Type B pancreatic cell (in vitro differentiated cells): ENCODE results near the gene UGT1A4. TPM values are rescaled to one million over a fixed set of nuclear protein-coding genes. Genes with fewer than 3 reads are reported as not detected.

ENCODE experiments used
- DNase-seq: peaks from one replicate; pipeline ENCODE4 v3.0.0; 2021; ENCODE audit warnings: mixed read lengths; ENCODE audit not compliant: unreplicated experiment; ENCODE audit errors: extremely low spot score
- H3K27ac Mint-ChIP-seq: 2 replicates; pipeline ENCODE4 v1.8.0; 2021; ENCODE audit warnings: mild to moderate bottlenecking, mixed read lengths
- H3K27me3 Mint-ChIP-seq: 2 replicates; pipeline ENCODE4 v1.8.0; 2021; ENCODE audit warnings: mixed read lengths
- H3K36me3 Mint-ChIP-seq: 2 replicates; pipeline ENCODE4 v1.8.0; 2021; ENCODE audit warnings: mixed read lengths
- H3K4me1 Mint-ChIP-seq: one replicate; pipeline ENCODE4 v1.8.0; 2021; ENCODE audit warnings: mixed read lengths; ENCODE audit not compliant: unreplicated experiment
- H3K4me3 Mint-ChIP-seq: 2 replicates; pipeline ENCODE4 v1.8.0; 2021; ENCODE audit warnings: mild to moderate bottlenecking, mixed read lengths
- H3K9me3 Mint-ChIP-seq: 2 replicates; pipeline ENCODE4 v1.8.0; 2021; ENCODE audit warnings: mixed read lengths
- CTCF ChIP-seq: fragments of 200-600 bp; sonication (generic); conservative IDR thresholded peaks from 2 replicates; pipeline ENCODE4 v1.5.0; 2021; ENCODE audit warnings: antibody characterized with exemption, mild to moderate bottlenecking
- total RNA-seq: library from RNA; stranded (reverse); gene quantifications from 2 replicates; pipeline ENCODE4 v1.2.1, GENCODE V29; 2021; ENCODE audit warnings: low replicate concordance

Gene UGT1A4
- total RNA-seq, 1 donor from 2014 or later = not detected

DNA sequence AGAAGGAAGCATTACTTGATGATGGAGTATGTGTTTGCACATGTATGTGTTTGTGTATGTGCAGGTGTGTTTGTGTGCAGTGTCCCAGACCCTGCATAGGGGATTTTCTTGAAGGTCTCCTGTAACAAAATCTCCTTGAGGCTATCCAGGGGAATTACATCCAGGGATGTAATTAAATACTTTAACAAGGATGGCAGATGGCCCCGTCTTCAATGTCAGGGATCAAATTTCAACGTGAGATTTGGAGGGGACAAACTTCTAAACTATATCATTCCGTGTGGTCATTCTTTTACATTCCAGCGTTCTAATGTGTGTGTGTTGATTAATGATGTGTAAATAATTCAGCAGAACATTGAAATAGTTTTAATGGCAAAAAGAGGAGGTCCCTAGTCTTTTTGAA lies 43.5 kb upstream of the UGT1A4 start:
- Mint-ChIP-seq H3K4me3 (no peak overlapping the region), H3K27ac (no peak overlapping the region), H3K36me3 (no peaks in the 10 kb centered on the region), H3K27me3 (peaks cover 17% of the 10 kb centered on the region), H3K9me3 (no peaks in the 10 kb centered on the region), H3K4me1 (no peaks in the 10 kb centered on the region)
- TF ChIP-seq CTCF = peak; percentile 36
- DNase-seq = no peak

DNA sequence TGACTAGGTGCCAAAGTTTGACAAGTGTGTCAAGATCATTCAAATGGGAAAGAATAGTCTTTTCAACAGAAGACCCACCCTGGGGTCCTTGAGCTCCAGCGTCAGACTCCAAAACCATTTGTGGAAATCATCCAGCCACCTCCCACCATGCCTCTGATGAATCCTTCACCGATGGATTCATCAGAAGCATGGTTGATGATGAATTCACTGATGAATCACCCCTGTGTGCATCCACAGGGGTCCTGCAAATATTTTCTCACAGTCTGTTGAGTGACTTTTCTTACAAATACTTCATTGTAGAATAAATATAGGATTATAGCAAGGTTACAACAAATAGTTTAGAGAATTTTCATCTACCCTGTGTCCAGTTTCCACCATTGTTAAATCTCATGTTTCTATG lies 42.5 kb upstream of the UGT1A4 start:
- no peak for TF ChIP-seq CTCF
- Mint-ChIP-seq H3K9me3 (no peaks in the 10 kb centered on the region), H3K4me3 (no peak overlapping the region), H3K27me3 (peaks cover 18% of the 10 kb centered on the region), H3K36me3 (no peaks in the 10 kb centered on the region), H3K27ac (no peak overlapping the region), H3K4me1 (no peaks in the 10 kb centered on the region)
- no peak for DNase-seq

- Mint-ChIP-seq H3K36me3 (no peaks in the 10 kb centered on the region), H3K27ac (no peak overlapping the region), H3K27me3 (peaks cover 15% of the 10 kb centered on the region), H3K4me3 (no peak overlapping the region), H3K4me1 (no peaks in the 10 kb centered on the region), H3K9me3 (no peaks in the 10 kb centered on the region)
- TF ChIP-seq CTCF = no peak
- DNase-seq = no peak
Measured at GRCh38 chr2:233679196-233679595, 39.3 kb upstream of the UGT1A4 start.

- no peak for DNase-seq
- TF ChIP-seq CTCF = no peak
- H3K27ac Mint-ChIP-seq = no peak overlapping the region
- H3K4me1 Mint-ChIP-seq = no peaks in the 10 kb centered on the region
- no peak overlapping the region for H3K4me3 Mint-ChIP-seq
- H3K36me3 Mint-ChIP-seq = no peaks in the 10 kb centered on the region
- H3K9me3 Mint-ChIP-seq = no peaks in the 10 kb centered on the region
- peaks cover 15% of the 10 kb centered on the region for H3K27me3 Mint-ChIP-seq
Measured at GRCh38 chr2:233680361-233681045, 38.0 kb upstream of the UGT1A4 start.

GRCh38 chr2:233681521-233682099 lies 36.9 kb upstream of the UGT1A4 start, which contains the start of gene UGT1A7:
Gene UGT1A7, plus strand, starts transcription at chr2:233681901. Its CDS starts 37 bp downstream, at chr2:233681938.
- Mint-ChIP-seq H3K27ac (no peak within 1 kb of the TSS), H3K9me3 (no peaks in the 10 kb centered on the region), H3K27me3 (peaks cover 18% of the 10 kb centered on the region), H3K4me1 (no peaks in the 10 kb centered on the region), H3K4me3 (no peak within 1 kb of the TSS), H3K36me3 (no peaks in the 10 kb centered on the region)
- no peak for TF ChIP-seq CTCF
- no peak for DNase-seq
